Uterus (tissue), 4 donors: Measurements from ENCODE around the gene MT3. TPM values are rescaled to one million over a fixed set of nuclear protein-coding genes. Genes with fewer than 3 reads are reported as not detected.

Source experiments
- DNase-seq, 2 donors: peaks; one replicate each; pipeline ENCODE4 v3.0.0-alpha.2; 2019 to 2020
- H3K27ac ChIP-seq, 2 donors: fragments of 200-600 bp; sonication (generic); 1 replicate in 1 of 2; 2 replicates in 1 of 2; pipeline ENCODE4 v1.5.1; 2016 to 2018
- H3K27me3 ChIP-seq, 2 donors: fragments of 200-600 bp; sonication (generic); one replicate each; pipeline ENCODE4 v1.5.1; 2018 to 2019; ENCODE audit warnings: control low read depth in 1 of 2
- H3K36me3 ChIP-seq, 2 donors: fragments of 200-600 bp; sonication (generic); one replicate each; pipeline ENCODE4 v1.5.1; 2019; ENCODE audit warnings: control low read depth in 1 of 2
- H3K4me1 ChIP-seq, 2 donors: fragments of 200-600 bp; sonication (generic); one replicate each; pipeline ENCODE4 v1.5.1; 2018 to 2019; ENCODE audit warnings: control low read depth in 1 of 2
- H3K4me3 ChIP-seq, 2 donors: fragments of 200-600 bp; sonication (generic); 1 replicate in 1 of 2; 2 replicates in 1 of 2; pipeline ENCODE4 v1.5.1; 2018 to 2019; ENCODE audit warnings: mild to moderate bottlenecking in 1 of 2
- H3K9me3 ChIP-seq, 2 donors: fragments of 200-600 bp; sonication (generic); one replicate each; pipeline ENCODE4 v1.5.1; 2019; ENCODE audit warnings: control low read depth in 1 of 2
- CTCF ChIP-seq, 4 experiments: fragments of 200-600 bp in 2 of 4; fragments of 450-650 bp in 2 of 4; sonication (generic) in 2 of 4; IDR thresholded peaks; one replicate each; pipeline ENCODE4 v1.5.1; 2016 to 2019; ENCODE audit warnings: antibody characterized with exemption in 4 of 4, mild to moderate bottlenecking in 2 of 4, moderate library complexity in 1 of 4
- POLR2A ChIP-seq, 2 donors: fragments of 450-650 bp; IDR thresholded peaks; one replicate each; pipeline ENCODE4 v1.6.1; 2016; ENCODE audit warnings: antibody characterized with exemption in 2 of 2, mild to moderate bottlenecking in 1 of 2, moderate library complexity in 1 of 2
- intact Hi-C: fragments of 100-400 bp; cut with DNase I; formaldehyde crosslinking; loops from one replicate; pipeline ENCODE4 v1.15.1; 2023; ENCODE audit warnings: low total_unique reads
- total RNA-seq, 4 donors: library from RNA; depleted of rRNA in 3 of 4; stranded (reverse); fragments of >200 nt in 3 of 4; gene quantifications; one replicate each; pipeline versions ENCODE4 v1.1.0 to v1.2.4, GENCODE V29; 2014 to 2023
- donor health status: DM: yes; HTN: yes; CAD: no.

The MT3 gene
- total RNA-seq, 4 donors from 2014 or later, result not detected

- intact Hi-C loops, result no loop called here
- no peak overlapping the region for H3K4me3 ChIP-seq
- no peak for TF ChIP-seq CTCF (IDR thresholded peaks at IDR 0.05)
- TF ChIP-seq POLR2A (IDR thresholded peaks at IDR 0.05), result no peak
These were observed 41.9 kb downstream of the MT3 start for GRCh38 chr16:56631197-56631596.

GRCh38 chr16:56631832-56632155, 42.5 kb downstream of the MT3 start:
- Histone ChIP-seq H3K27ac (peak overlapping the region; percentile 42 to 66), H3K36me3 (no peaks in the 10 kb centered on the region), H3K9me3 (no peaks in the 10 kb centered on the region), H3K27me3 (peaks cover 0 to 7% of the 10 kb centered on the region in 2 donors), H3K4me3 (peak overlapping the region; percentile 26 to 44), H3K4me1 (peaks cover 0 to 8% of the 10 kb centered on the region in 2 donors)
- TF ChIP-seq CTCF (IDR thresholded peaks at IDR 0.05) (no peak), POLR2A (IDR thresholded peaks at IDR 0.05) (no peak)
- DNase-seq, result no peak
- intact Hi-C loops, result no loop called here

More at GRCh38 chr16:56631197-56631596, 41.9 kb downstream of the MT3 start:
- H3K36me3 ChIP-seq, result no peaks in the 10 kb centered on the region
- peaks cover 0 to 8% of the 10 kb centered on the region in 2 donors for H3K4me1 ChIP-seq
- peaks cover 0 to 7% of the 10 kb centered on the region in 2 donors for H3K27me3 ChIP-seq
- DNase-seq, result no peak
- no peaks in the 10 kb centered on the region for H3K9me3 ChIP-seq
- H3K27ac ChIP-seq, result peak overlapping the region in 1 of 2 donors; percentile 66

GRCh38 chr16:56632156-56632847, 43.0 kb downstream of the MT3 start, which contains the start of gene MT1M:
Gene MT1M (plus strand): TSS chr16:56632659. CDS start chr16:56632732, 73 bp downstream.
- Histone ChIP-seq H3K4me1 (peaks cover 0 to 5% of the 10 kb centered on the region in 2 donors), H3K4me3 (peak within 1 kb of the TSS; percentile 26 to 44), H3K27ac (peak within 1 kb of the TSS; percentile 42 to 66), H3K27me3 (peaks cover 0 to 7% of the 10 kb centered on the region in 2 donors), H3K9me3 (no peaks in the 10 kb centered on the region), H3K36me3 (no peaks in the 10 kb centered on the region)
- no peak for TF ChIP-seq CTCF (IDR thresholded peaks at IDR 0.05)
- TF ChIP-seq POLR2A (IDR thresholded peaks at IDR 0.05), result peak in 1 of 2 donors; percentile 30
- DNase-seq, result peak; percentile 40 to 58
- intact Hi-C loops, result no loop called here

- intact Hi-C loops, result no loop called here
- DNase-seq, result no peak
- H3K27me3 ChIP-seq, result peaks cover 0 to 7% of the 10 kb centered on the region in 2 donors
- H3K4me1 ChIP-seq, result peaks cover 0 to 5% of the 10 kb centered on the region in 2 donors
- H3K4me3 ChIP-seq, result peak overlapping the region; percentile 26 to 44
- peak overlapping the region; percentile 42 to 66 for H3K27ac ChIP-seq
- H3K36me3 ChIP-seq, result no peaks in the 10 kb centered on the region
- no peaks in the 10 kb centered on the region for H3K9me3 ChIP-seq
- TF ChIP-seq CTCF (IDR thresholded peaks at IDR 0.05) (no peak), POLR2A (IDR thresholded peaks at IDR 0.05) (no peak)
These were observed 43.6 kb downstream of the MT3 start for GRCh38 chr16:56632848-56633365.

- Histone ChIP-seq H3K27me3 (peaks cover 0 to 10% of the 10 kb centered on the region in 2 donors), H3K9me3 (no peaks in the 10 kb centered on the region), H3K27ac (no peak overlapping the region), H3K36me3 (no peaks in the 10 kb centered on the region), H3K4me1 (peaks cover 0 to 5% of the 10 kb centered on the region in 2 donors), H3K4me3 (no peak overlapping the region)
- intact Hi-C loops, result no loop called here
- DNase-seq, result no peak
- TF ChIP-seq CTCF (IDR thresholded peaks at IDR 0.05), result no peak
These were observed 44.2 kb downstream of the MT3 start for GRCh38 chr16:56633535-56633934.
